Activated T-cell treated with anti-CD3 and anti-CD28 coated beads for 4 hours (primary cell): ENCODE measurements around the gene CCDC82.
"Not testable (repeated sequence)": the region's sequence is repeated elsewhere in the genome, so short reads cannot be mapped to it uniquely, and the experiment has no call there.

Experiments used
- DNase-seq: peaks from one replicate; pipeline ENCODE4 v3.0.0-alpha.2; 2020

CCDC82 gene

GRCh38 chr11:96389720-96390487 is at the start of gene CCDC82, which contains the start of gene JRKL:
TSS of gene CCDC82 (minus strand) at chr11:96389912. CDS start at chr11:96384747, 5,165 bp downstream.
TSS of gene JRKL (plus strand) at chr11:96390013. CDS start at chr11:96390650, 637 bp downstream.
- DNase-seq: peak; percentile 100

DNA sequence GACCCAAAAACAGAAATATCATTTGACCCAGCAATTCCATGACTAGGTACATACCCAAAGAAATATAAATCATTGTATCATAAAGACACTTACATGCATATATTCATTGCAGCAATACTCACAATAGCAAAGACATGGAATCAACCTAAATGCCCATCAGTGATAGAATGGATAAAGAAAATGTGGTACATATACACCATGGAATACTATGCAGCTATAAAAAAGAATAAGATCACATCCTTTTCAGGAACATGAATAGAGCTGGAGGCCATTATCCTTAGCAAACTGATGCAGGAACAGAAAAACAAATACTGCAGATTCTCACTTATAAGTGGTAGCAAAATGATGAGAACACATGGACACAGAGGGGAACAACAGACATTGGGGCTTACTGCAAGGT is 42.9 kb upstream of the CCDC82 start:
- not testable (repeated sequence) for DNase-seq

DNA sequence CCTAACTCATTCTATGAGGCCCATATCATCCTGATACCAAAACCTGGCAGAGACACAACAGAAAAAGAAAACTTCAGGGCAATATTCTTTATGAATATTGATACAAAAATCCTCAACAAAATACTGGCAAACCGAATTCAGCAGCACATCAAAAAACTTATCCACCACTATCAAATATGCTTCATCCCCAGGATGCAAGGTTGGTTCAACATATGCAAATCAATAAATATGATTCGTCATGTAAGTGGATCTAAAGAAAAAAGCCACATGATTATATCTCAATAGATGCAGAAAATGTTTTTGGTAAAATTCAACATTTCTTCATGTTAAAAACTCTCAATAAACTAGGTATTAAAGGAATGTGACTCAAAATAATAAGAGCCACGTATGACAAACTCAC is 41.0 kb upstream of the CCDC82 start:
- no peak for DNase-seq

DNA sequence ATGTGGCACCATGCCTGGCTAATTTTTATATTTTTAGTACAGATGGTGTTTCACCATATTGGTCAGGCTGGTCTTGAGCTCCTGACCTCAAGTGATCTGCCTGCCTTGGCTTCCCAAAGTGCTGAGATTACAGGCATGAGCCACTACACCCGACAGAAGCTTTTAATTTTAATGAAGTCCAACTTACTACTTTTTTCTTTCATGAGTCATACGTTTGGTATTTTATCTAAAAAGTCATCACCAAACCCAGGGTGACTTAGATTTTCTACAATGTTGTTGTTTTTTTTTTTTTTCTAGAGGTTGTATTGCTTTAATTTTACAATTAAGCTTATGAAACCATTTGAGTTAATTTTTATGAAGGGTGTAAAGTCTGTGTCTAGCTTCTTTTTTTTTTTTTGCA is 35.0 kb upstream of the CCDC82 start:
- DNase-seq: no peak

- DNase-seq: no peak
Observed at GRCh38 chr11:96413408-96413807, 23.7 kb upstream of the CCDC82 start.

GRCh38 chr11:96412761-96413381 is 23.2 kb upstream of the CCDC82 start:
- DNase-seq: no peak

GRCh38 chr11:96411412-96411811 is 21.7 kb upstream of the CCDC82 start:
- not testable (repeated sequence) for DNase-seq

- DNase-seq: no peak
Observed at GRCh38 chr11:96400697-96401096, 11.0 kb upstream of the CCDC82 start.

DNA sequence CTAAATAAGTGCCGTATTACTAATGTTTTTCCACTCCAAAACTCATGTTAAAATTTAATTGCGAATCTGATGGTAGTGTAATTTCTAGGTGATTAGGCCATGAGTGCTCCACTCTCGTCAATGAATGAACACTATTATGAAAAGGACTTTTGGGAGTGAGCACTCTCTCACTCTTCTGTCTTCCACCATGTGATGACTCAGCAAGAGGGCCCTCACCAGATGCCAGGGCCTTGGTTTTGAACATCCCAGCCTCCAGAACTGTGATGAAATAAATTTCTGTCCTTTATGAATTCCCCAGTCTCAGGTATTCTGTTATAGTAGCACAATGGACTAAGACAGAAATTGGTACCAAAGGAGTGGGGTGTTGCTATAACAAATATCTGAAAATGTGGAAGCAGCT is 8.2 kb upstream of the CCDC82 start:
- no peak for DNase-seq

DNA sequence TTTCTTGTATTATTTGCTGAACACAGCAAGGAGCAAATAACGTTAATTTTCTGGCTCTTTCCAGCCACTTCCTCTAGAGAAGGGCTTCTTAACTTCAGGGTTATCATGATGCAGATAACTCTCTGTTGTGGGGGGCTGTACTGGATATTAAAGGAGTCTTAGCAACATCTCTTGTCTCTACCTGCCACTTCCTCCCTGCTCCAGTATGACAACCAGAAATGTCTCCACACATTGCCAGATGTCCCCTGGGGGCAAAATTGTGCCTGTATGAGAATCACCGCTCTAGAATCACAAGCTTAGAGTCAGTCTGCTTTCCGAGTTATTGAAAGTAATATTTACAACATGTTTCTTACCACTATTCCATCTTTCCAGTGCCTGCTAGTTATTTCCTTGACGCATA is 6.9 kb upstream of the CCDC82 start:
- no peak for DNase-seq

DNA sequence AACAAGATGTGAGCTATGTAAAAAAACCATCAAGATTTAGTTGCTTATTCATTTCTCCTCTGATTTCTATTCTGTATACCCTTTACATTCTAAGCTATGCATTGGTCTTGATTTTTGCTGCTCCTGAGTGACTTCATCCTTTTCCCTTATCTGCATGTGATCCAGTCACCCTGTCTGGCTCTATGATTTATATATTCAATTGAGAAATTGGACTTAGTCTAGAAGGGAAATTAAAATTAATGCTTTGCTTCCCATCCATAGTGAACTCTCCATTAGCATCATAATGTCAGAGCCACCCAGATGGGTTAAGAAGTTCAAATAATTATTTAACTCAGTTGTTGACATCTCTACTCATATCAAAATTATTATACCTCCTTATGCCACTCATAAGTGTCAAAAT is 5.1 kb upstream of the CCDC82 start:
- DNase-seq: no peak

GRCh38 chr11:96393753-96394348 is 4.1 kb upstream of the CCDC82 start:
- DNase-seq: no peak

DNA sequence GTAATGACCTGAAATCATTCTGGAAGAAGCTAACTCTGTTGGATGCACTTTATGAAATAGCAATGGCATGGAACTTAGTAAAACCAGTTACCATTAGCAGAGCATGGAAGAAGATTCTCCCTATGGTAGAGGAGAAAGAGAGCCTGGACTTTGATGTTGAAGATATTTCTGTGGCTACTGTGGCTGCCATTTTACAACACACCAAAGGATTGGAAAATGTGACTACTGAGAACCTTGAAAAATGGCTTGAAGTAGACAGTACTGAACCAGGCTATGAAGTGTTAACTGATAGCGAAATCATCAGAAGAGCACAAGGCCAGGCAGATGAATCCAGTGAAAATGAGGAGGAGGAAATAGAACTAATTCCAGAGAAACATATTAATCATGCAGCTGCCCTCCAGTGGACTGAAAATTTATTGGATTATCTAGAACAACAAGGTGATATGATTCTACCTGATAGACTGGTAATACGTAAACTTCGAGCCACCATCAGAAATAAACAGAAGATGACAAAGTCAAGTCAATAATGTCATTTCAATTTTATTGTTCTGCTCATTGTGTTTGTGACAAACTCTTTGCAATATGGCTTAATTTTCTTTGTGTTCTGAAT is 2.1 kb upstream of the CCDC82 start:
- no peak for DNase-seq

DNA sequence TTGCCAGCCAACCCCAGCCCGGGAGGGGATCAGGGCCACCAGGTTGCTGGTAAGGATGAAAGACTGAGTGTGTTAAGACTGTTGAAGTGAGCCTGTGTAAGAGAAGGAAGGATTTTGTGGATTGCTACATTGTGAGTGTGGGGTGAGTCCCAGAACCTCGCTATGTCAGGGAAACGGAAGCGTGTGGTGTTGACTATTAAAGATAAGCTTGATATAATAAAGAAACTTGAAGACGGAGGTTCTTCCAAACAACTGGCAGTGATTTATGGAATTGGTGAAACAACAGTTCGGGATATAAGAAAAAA is 728 bp upstream of the CCDC82 start:
- DNase-seq: no peak

GRCh38 chr11:96388891-96389719 is 607 bp downstream of the CCDC82 start:
- DNase-seq: no peak

GRCh38 chr11:96385187-96385586 is 4.5 kb downstream of the CCDC82 start:
- DNase-seq: no peak

DNA sequence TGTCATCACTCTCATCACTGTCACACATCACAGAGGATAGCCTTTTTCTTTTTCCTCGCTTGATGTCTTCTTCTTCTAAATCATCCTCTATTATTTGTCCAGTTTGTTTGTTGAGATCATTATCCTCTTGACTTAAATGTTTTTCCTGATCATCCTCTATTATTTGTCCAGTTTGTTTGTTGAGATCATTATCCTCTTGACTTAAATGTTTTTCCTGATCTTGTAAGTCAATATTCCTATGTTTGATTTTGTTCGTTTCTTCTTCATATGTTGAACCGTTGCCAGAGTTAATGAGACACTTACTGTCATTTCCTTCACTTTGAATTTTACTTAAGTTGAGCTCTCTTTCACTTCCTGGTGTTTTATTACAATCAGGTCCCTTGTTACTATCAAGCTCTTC is 5.6 kb downstream of the CCDC82 start:
- DNase-seq: no peak

DNA sequence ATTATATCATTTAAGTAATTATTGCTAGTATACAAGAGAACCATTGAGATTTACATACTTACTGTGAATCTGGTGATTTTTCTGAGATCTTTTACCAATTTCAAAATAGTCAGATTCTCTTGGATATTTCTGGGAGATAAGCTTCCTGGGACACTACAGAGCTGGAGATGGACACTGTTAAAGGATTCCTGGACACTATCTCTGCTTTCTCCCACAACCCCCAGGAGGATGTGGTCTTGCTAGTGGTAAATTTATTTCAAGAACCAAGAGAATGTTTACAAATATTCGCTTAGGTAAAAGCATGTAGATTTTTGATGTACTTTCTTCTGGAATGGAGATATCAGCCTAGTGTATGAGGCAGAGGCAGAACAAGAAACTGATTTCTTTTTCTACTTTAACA is 12.9 kb downstream of the CCDC82 start:
- no peak for DNase-seq

DNA sequence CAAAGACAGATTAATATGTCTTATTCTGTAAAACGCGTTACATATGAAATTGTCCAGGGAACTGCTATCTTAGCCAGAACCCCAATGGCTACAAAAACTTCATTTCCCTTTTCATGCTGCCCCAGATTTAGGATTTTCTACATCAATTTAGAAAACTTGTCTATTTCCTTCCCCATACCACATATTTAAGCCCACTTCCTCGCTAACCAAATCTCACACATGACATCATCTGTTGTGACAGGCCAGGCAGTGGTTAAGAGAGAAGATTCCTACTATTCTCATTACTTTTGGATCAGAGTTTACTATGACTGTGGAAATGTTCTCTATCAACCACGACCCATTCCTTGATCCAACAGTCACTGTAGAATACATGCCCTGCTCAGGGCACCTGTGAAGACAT is 15.9 kb downstream of the CCDC82 start:
- DNase-seq: no peak

DNA sequence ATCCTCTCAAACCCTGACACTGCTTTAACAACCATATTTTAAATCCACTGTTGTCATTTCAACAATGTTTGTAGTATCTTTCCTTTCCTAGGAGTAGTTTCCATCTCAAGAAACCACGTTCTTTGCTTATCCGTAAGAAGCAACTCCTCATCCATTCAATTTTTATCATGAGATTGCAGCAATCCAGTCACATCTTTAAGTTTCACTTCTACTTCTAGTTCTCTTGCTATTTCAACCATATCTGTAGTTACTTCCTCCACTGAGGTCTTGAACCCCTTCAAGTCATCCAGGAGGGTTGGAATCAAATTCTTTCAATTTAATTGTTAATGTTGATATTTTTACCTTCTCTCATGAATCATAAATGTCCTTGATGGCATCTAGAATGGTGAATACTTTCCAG is 22.4 kb downstream of the CCDC82 start:
- DNase-seq: no peak

DNA sequence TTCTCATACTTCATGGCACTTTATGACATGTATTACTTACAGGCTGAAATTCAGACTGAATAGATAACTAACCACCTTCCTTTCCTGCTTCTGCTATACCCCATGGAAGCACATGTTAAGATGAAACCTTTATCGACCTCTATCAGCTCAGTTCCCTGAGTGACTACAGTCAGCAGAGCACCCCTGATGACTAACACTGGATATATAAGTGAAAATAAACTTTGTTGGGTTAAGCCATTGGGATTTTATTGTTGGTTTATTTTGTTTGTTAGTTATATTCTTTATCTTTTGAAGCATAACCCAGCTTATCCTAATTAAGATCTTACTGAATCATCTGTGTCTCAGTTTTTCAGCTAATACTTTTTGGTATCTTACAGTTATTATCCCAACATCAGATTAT is 23.7 kb downstream of the CCDC82 start:
- DNase-seq: no peak

- no peak for DNase-seq
Observed at GRCh38 chr11:96365493-96365892, 24.2 kb downstream of the CCDC82 start.

- DNase-seq: no peak
Observed at GRCh38 chr11:96361778-96362177, 27.9 kb downstream of the CCDC82 start.
